Measurements from ENCODE around the gene COPS3.
"Not testable (repeated sequence)": the region's sequence is repeated elsewhere in the genome, so short reads cannot be mapped to it uniquely, and the experiment has no call there.

COPS3 gene

GRCh38 chr17:17275971-17276370 is 5.1 kb downstream of the COPS3 start:
- peaks cover 12 to 15% of the 10 kb centered on the region in 2 donors for H3K4me1 ChIP-seq (ENCODE audit: control insufficient read depth in 1 of 2, insufficient read depth in 2 of 2, low read length in 2 of 2)
- no peak overlapping the region for H3K27ac ChIP-seq (ENCODE audit: low read depth, low read length)
- no peak overlapping the region for H3K9ac ChIP-seq (ENCODE audit: low read depth in 1 of 2, low read length in 2 of 2)
- H3K9me3 ChIP-seq (ENCODE audit: control insufficient read depth in 1 of 2, low read length in 2 of 2) = no peaks in the 10 kb centered on the region
- no peaks in the 10 kb centered on the region for H3K27me3 ChIP-seq (ENCODE audit: control insufficient read depth in 1 of 2, insufficient read depth in 2 of 2, low read length in 2 of 2)
- peaks cover 6 to 37% of the 10 kb centered on the region in 2 donors for H3K36me3 ChIP-seq (ENCODE audit: control insufficient read depth in 1 of 2, insufficient read depth in 2 of 2, low read length in 2 of 2)
- H3K4me3 ChIP-seq (ENCODE audit: low read depth in 1 of 2, low read length in 2 of 2) = no peak overlapping the region

- Histone ChIP-seq H3K27me3 (ENCODE audit: control insufficient read depth in 1 of 2, insufficient read depth in 2 of 2, low read length in 2 of 2) (no peaks in the 10 kb centered on the region), H3K9me3 (ENCODE audit: control insufficient read depth in 1 of 2, low read length in 2 of 2) (no peaks in the 10 kb centered on the region), H3K36me3 (ENCODE audit: control insufficient read depth in 1 of 2, insufficient read depth in 2 of 2, low read length in 2 of 2) (peaks cover 14 to 63% of the 10 kb centered on the region in 2 donors), H3K4me1 (ENCODE audit: control insufficient read depth in 1 of 2, insufficient read depth in 2 of 2, low read length in 2 of 2) (no peaks in the 10 kb centered on the region), H3K4me3 (ENCODE audit: low read depth in 1 of 2, low read length in 2 of 2) (no peak overlapping the region), H3K9ac (ENCODE audit: low read depth in 1 of 2, low read length in 2 of 2) (no peak overlapping the region), H3K27ac (ENCODE audit: low read depth, low read length) (no peak overlapping the region)
Observed at GRCh38 chr17:17269926-17270773, 10.9 kb downstream of the COPS3 start.

GRCh38 chr17:17264430-17264829 is 16.6 kb downstream of the COPS3 start:
- no peaks in the 10 kb centered on the region for H3K9me3 ChIP-seq (ENCODE audit: control insufficient read depth in 1 of 2, low read length in 2 of 2)
- H3K4me1 ChIP-seq (ENCODE audit: control insufficient read depth in 1 of 2, insufficient read depth in 2 of 2, low read length in 2 of 2) = no peaks in the 10 kb centered on the region
- no peak overlapping the region for H3K27ac ChIP-seq (ENCODE audit: low read depth, low read length)
- no peaks in the 10 kb centered on the region for H3K27me3 ChIP-seq (ENCODE audit: control insufficient read depth in 1 of 2, insufficient read depth in 2 of 2, low read length in 2 of 2)
- H3K9ac ChIP-seq (ENCODE audit: low read depth in 1 of 2, low read length in 2 of 2) = no peak overlapping the region
- H3K4me3 ChIP-seq (ENCODE audit: low read depth in 1 of 2, low read length in 2 of 2) = no peak overlapping the region
- peaks cover 33 to 65% of the 10 kb centered on the region in 2 donors for H3K36me3 ChIP-seq (ENCODE audit: control insufficient read depth in 1 of 2, insufficient read depth in 2 of 2, low read length in 2 of 2)

- H3K27me3 ChIP-seq (ENCODE audit: control insufficient read depth in 1 of 2, insufficient read depth in 2 of 2, low read length in 2 of 2) = no peaks in the 10 kb centered on the region
- no peak overlapping the region for H3K9ac ChIP-seq (ENCODE audit: low read depth in 1 of 2, low read length in 2 of 2)
- H3K36me3 ChIP-seq (ENCODE audit: control insufficient read depth in 1 of 2, insufficient read depth in 2 of 2, low read length in 2 of 2) = peaks cover 27 to 74% of the 10 kb centered on the region in 2 donors
- H3K27ac ChIP-seq (ENCODE audit: low read depth, low read length) = no peak overlapping the region
- no peaks in the 10 kb centered on the region for H3K4me1 ChIP-seq (ENCODE audit: control insufficient read depth in 1 of 2, insufficient read depth in 2 of 2, low read length in 2 of 2)
- no peaks in the 10 kb centered on the region for H3K9me3 ChIP-seq (ENCODE audit: control insufficient read depth in 1 of 2, low read length in 2 of 2)
- no peak overlapping the region for H3K4me3 ChIP-seq (ENCODE audit: low read depth in 1 of 2, low read length in 2 of 2)
Observed at GRCh38 chr17:17258998-17259397, 22.0 kb downstream of the COPS3 start.

GRCh38 chr17:17258011-17258410 is 23.0 kb downstream of the COPS3 start:
- Histone ChIP-seq H3K9ac (ENCODE audit: low read depth in 1 of 2, low read length in 2 of 2) (no peak overlapping the region), H3K4me1 (ENCODE audit: control insufficient read depth in 1 of 2, insufficient read depth in 2 of 2, low read length in 2 of 2) (no peaks in the 10 kb centered on the region), H3K9me3 (ENCODE audit: control insufficient read depth in 1 of 2, low read length in 2 of 2) (no peaks in the 10 kb centered on the region), H3K36me3 (ENCODE audit: control insufficient read depth in 1 of 2, insufficient read depth in 2 of 2, low read length in 2 of 2) (peaks cover 28 to 80% of the 10 kb centered on the region in 2 donors), H3K4me3 (ENCODE audit: low read depth in 1 of 2, low read length in 2 of 2) (no peak overlapping the region), H3K27me3 (ENCODE audit: control insufficient read depth in 1 of 2, insufficient read depth in 2 of 2, low read length in 2 of 2) (no peaks in the 10 kb centered on the region), H3K27ac (ENCODE audit: low read depth, low read length) (no peak overlapping the region)

GRCh38 chr17:17256316-17256715 is 24.7 kb downstream of the COPS3 start:
- Histone ChIP-seq H3K9ac (ENCODE audit: low read depth in 1 of 2, low read length in 2 of 2) (no peak overlapping the region), H3K9me3 (ENCODE audit: control insufficient read depth in 1 of 2, low read length in 2 of 2) (no peaks in the 10 kb centered on the region), H3K27ac (ENCODE audit: low read depth, low read length) (no peak overlapping the region), H3K27me3 (ENCODE audit: control insufficient read depth in 1 of 2, insufficient read depth in 2 of 2, low read length in 2 of 2) (no peaks in the 10 kb centered on the region), H3K4me3 (ENCODE audit: low read depth in 1 of 2, low read length in 2 of 2) (no peak overlapping the region), H3K36me3 (ENCODE audit: control insufficient read depth in 1 of 2, insufficient read depth in 2 of 2, low read length in 2 of 2) (peaks cover 28 to 83% of the 10 kb centered on the region in 2 donors), H3K4me1 (ENCODE audit: control insufficient read depth in 1 of 2, insufficient read depth in 2 of 2, low read length in 2 of 2) (no peaks in the 10 kb centered on the region)

GRCh38 chr17:17255689-17256088 is 25.4 kb downstream of the COPS3 start:
- not testable (repeated sequence) for H3K4me1 ChIP-seq (ENCODE audit: control insufficient read depth in 1 of 2, insufficient read depth in 2 of 2, low read length in 2 of 2); H3K27me3 ChIP-seq (ENCODE audit: control insufficient read depth in 1 of 2, insufficient read depth in 2 of 2, low read length in 2 of 2)
- peaks cover 28 to 79% of the 10 kb centered on the region in 2 donors for H3K36me3 ChIP-seq (ENCODE audit: control insufficient read depth in 1 of 2, insufficient read depth in 2 of 2, low read length in 2 of 2)

GRCh38 chr17:17254036-17254435 is 27.0 kb downstream of the COPS3 start:
- Histone ChIP-seq H3K4me1 (ENCODE audit: control insufficient read depth in 1 of 2, insufficient read depth in 2 of 2, low read length in 2 of 2) (no peaks in the 10 kb centered on the region), H3K36me3 (ENCODE audit: control insufficient read depth in 1 of 2, insufficient read depth in 2 of 2, low read length in 2 of 2) (peaks cover 15 to 79% of the 10 kb centered on the region in 2 donors), H3K9me3 (ENCODE audit: control insufficient read depth in 1 of 2, low read length in 2 of 2) (no peaks in the 10 kb centered on the region), H3K4me3 (ENCODE audit: low read depth in 1 of 2, low read length in 2 of 2) (no peak overlapping the region), H3K27me3 (ENCODE audit: control insufficient read depth in 1 of 2, insufficient read depth in 2 of 2, low read length in 2 of 2) (no peaks in the 10 kb centered on the region), H3K27ac (ENCODE audit: low read depth, low read length) (no peak overlapping the region), H3K9ac (ENCODE audit: low read depth in 1 of 2, low read length in 2 of 2) (no peak overlapping the region)

More at GRCh38 chr17:17255689-17256088, 25.4 kb downstream of the COPS3 start:
- H3K9ac ChIP-seq (ENCODE audit: low read depth in 1 of 2, low read length in 2 of 2); H3K4me3 ChIP-seq (ENCODE audit: low read depth in 1 of 2, low read length in 2 of 2); H3K9me3 ChIP-seq (ENCODE audit: control insufficient read depth in 1 of 2, low read length in 2 of 2); H3K27ac ChIP-seq (ENCODE audit: low read depth, low read length): not testable (repeated sequence)

GRCh38 chr17:17253406-17253805 is 27.6 kb downstream of the COPS3 start:
- no peak overlapping the region for H3K4me3 ChIP-seq (ENCODE audit: low read depth in 1 of 2, low read length in 2 of 2)
- no peak overlapping the region for H3K9ac ChIP-seq (ENCODE audit: low read depth in 1 of 2, low read length in 2 of 2)
- H3K36me3 ChIP-seq (ENCODE audit: control insufficient read depth in 1 of 2, insufficient read depth in 2 of 2, low read length in 2 of 2) = peaks cover 11 to 78% of the 10 kb centered on the region in 2 donors
- H3K9me3 ChIP-seq (ENCODE audit: control insufficient read depth in 1 of 2, low read length in 2 of 2) = no peaks in the 10 kb centered on the region
- H3K4me1 ChIP-seq (ENCODE audit: control insufficient read depth in 1 of 2, insufficient read depth in 2 of 2, low read length in 2 of 2) = no peaks in the 10 kb centered on the region
- no peak overlapping the region for H3K27ac ChIP-seq (ENCODE audit: low read depth, low read length)
- H3K27me3 ChIP-seq (ENCODE audit: control insufficient read depth in 1 of 2, insufficient read depth in 2 of 2, low read length in 2 of 2) = no peaks in the 10 kb centered on the region

GRCh38 chr17:17252149-17252661 is 28.8 kb downstream of the COPS3 start:
- H3K27ac ChIP-seq (ENCODE audit: low read depth, low read length) = no peak overlapping the region
- H3K4me3 ChIP-seq (ENCODE audit: low read depth in 1 of 2, low read length in 2 of 2) = no peak overlapping the region
- peaks cover 8 to 81% of the 10 kb centered on the region in 2 donors for H3K36me3 ChIP-seq (ENCODE audit: control insufficient read depth in 1 of 2, insufficient read depth in 2 of 2, low read length in 2 of 2)
- no peaks in the 10 kb centered on the region for H3K9me3 ChIP-seq (ENCODE audit: control insufficient read depth in 1 of 2, low read length in 2 of 2)
- H3K9ac ChIP-seq (ENCODE audit: low read depth in 1 of 2, low read length in 2 of 2) = no peak overlapping the region
- no peaks in the 10 kb centered on the region for H3K4me1 ChIP-seq (ENCODE audit: control insufficient read depth in 1 of 2, insufficient read depth in 2 of 2, low read length in 2 of 2)
- H3K27me3 ChIP-seq (ENCODE audit: control insufficient read depth in 1 of 2, insufficient read depth in 2 of 2, low read length in 2 of 2) = no peaks in the 10 kb centered on the region
